Smooth muscle cell (in vitro differentiated cells): ENCODE data around the gene ADAM12. TPM values are rescaled to one million over a fixed set of nuclear protein-coding genes. Genes with fewer than 3 reads are reported as not detected.

Experiments
- DNase-seq: peaks from one replicate; lab custom pipeline; 2025; ENCODE audit not compliant: unreplicated experiment; lab: John Stamatoyannopoulos, UW
- H2AFZ ChIP-seq: fragments of 200-600 bp; sonication (generic); 2 replicates; pipeline ENCODE4 v1.6.0; 2016; ENCODE audit warnings: antibody characterized with exemption, low read depth, mild to moderate bottlenecking
- H3F3A ChIP-seq: fragments of 200-600 bp; sonication (generic); 2 replicates; pipeline ENCODE4 v1.6.0; 2017; ENCODE audit warnings: antibody characterized with exemption, low read depth
- H3K27ac ChIP-seq: fragments of 200-600 bp; sonication (generic); 2 replicates; pipeline ENCODE4 v1.5.1; 2016; ENCODE audit warnings: low read depth, mild to moderate bottlenecking
- H3K27me3 ChIP-seq: fragments of 200-600 bp; sonication (generic); 2 replicates; pipeline ENCODE4 v1.6.1; 2016; ENCODE audit warnings: low read depth, mild to moderate bottlenecking
- H3K36me3 ChIP-seq: fragments of 200-600 bp; sonication (generic); 2 replicates; pipeline ENCODE4 v1.5.1; 2016; ENCODE audit warnings: low read depth
- H3K4me1 ChIP-seq: fragments of 200-600 bp; sonication (generic); 2 replicates; pipeline ENCODE4 v1.5.1; 2016; ENCODE audit warnings: low read depth
- H3K4me2 ChIP-seq: fragments of 200-600 bp; sonication (generic); 2 replicates; pipeline ENCODE4 v1.6.0; 2016; ENCODE audit warnings: mild to moderate bottlenecking
- H3K4me3 ChIP-seq: fragments of 200-600 bp; sonication (generic); 2 replicates; pipeline ENCODE4 v1.5.1; 2016; ENCODE audit warnings: mild to moderate bottlenecking
- H3K79me2 ChIP-seq: fragments of 200-600 bp; sonication (generic); 2 replicates; pipeline ENCODE4 v1.6.0; 2016; ENCODE audit warnings: low read depth, mild to moderate bottlenecking
- H3K9ac ChIP-seq: fragments of 200-600 bp; sonication (generic); 2 replicates; pipeline ENCODE4 v1.6.0; 2016; ENCODE audit warnings: low read depth
- H3K9me3 ChIP-seq: fragments of 200-600 bp; sonication (generic); replicated peaks from 2 replicates; pipeline ENCODE4 v1.5.1; 2016; ENCODE audit warnings: low read depth
- H4K20me1 ChIP-seq: fragments of 200-600 bp; sonication (generic); 2 replicates; pipeline ENCODE4 v1.6.0; 2016; ENCODE audit warnings: low read depth
- WGBS: methylation state at CpG from one replicate; pipeline ENCODE4 v1.1.7; 2016; ENCODE audit warnings: low lambda C conversion rate; 5-methylcytosine and 5-hydroxymethylcytosine counted together
- polyA plus RNA-seq: library from polyadenylated mRNA; unstranded; fragments of >200 nt; fragmentation: Nextera tagmentation; extraction: Ambion mirVana; gene quantifications from 2 replicates; pipeline ENCODE4 v1.2.1, GENCODE V29; 2016
- total RNA-seq: library from RNA; depleted of rRNA; stranded (reverse); fragments of >200 nt; gene quantifications from 2 replicates; pipeline ENCODE4 v1.2.3, GENCODE V29; 2014
- TF ChIP-seq, protein P1 (sequence below): fragments of 200-600 bp; sonication (generic); IDR thresholded peaks from 2 replicates; pipeline ENCODE4 v1.5.1; 2017; ENCODE audit warnings: borderline replicate concordance, mild to moderate bottlenecking, antibody characterized with exemption; ENCODE audit not compliant: insufficient read depth, poor library complexity, severe bottlenecking

Gene ADAM12
- total and polyA plus RNA-seq, 2 experiments from 2014 or later: 40.0 to 54.3 TPM

GRCh38 chr10:126101736-126102135, 286.5 kb downstream of the ADAM12 start:
- Histone ChIP-seq H3K4me3 (no peak overlapping the region), H3K27me3 (no peaks in the 10 kb centered on the region), H2AFZ (no peak overlapping the region), H3F3A (no peaks in the 10 kb centered on the region), H4K20me1 (no peaks in the 10 kb centered on the region), H3K4me1 (no peaks in the 10 kb centered on the region), H3K36me3 (no peaks in the 10 kb centered on the region), H3K79me2 (no peaks in the 10 kb centered on the region), H3K4me2 (no peak overlapping the region), H3K9me3 (no peaks in the 10 kb centered on the region), H3K9ac (no peak overlapping the region), H3K27ac (no peak overlapping the region)
- 89% methylated on average over 4 of the region's 4 CpGs for WGBS
- no peak for DNase-seq
- TF ChIP-seq, protein P1, sequence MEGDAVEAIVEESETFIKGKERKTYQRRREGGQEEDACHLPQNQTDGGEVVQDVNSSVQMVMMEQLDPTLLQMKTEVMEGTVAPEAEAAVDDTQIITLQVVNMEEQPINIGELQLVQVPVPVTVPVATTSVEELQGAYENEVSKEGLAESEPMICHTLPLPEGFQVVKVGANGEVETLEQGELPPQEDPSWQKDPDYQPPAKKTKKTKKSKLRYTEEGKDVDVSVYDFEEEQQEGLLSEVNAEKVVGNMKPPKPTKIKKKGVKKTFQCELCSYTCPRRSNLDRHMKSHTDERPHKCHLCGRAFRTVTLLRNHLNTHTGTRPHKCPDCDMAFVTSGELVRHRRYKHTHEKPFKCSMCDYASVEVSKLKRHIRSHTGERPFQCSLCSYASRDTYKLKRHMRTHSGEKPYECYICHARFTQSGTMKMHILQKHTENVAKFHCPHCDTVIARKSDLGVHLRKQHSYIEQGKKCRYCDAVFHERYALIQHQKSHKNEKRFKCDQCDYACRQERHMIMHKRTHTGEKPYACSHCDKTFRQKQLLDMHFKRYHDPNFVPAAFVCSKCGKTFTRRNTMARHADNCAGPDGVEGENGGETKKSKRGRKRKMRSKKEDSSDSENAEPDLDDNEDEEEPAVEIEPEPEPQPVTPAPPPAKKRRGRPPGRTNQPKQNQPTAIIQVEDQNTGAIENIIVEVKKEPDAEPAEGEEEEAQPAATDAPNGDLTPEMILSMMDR: no peak

- Histone ChIP-seq H2AFZ (no peak overlapping the region), H3F3A (no peaks in the 10 kb centered on the region), H3K4me2 (no peak overlapping the region), H3K79me2 (no peaks in the 10 kb centered on the region), H3K4me3 (no peak overlapping the region), H3K4me1 (no peaks in the 10 kb centered on the region), H3K9ac (no peak overlapping the region), H3K27ac (no peak overlapping the region), H3K27me3 (no peaks in the 10 kb centered on the region), H4K20me1 (no peaks in the 10 kb centered on the region), H3K9me3 (no peaks in the 10 kb centered on the region), H3K36me3 (no peaks in the 10 kb centered on the region)
- TF ChIP-seq, protein P1: no peak
- DNase-seq: no peak
- 50% methylated on average over 1 of the region's 1 CpG for WGBS
These were observed 287.0 kb downstream of the ADAM12 start for GRCh38 chr10:126101325-126101724.

DNA sequence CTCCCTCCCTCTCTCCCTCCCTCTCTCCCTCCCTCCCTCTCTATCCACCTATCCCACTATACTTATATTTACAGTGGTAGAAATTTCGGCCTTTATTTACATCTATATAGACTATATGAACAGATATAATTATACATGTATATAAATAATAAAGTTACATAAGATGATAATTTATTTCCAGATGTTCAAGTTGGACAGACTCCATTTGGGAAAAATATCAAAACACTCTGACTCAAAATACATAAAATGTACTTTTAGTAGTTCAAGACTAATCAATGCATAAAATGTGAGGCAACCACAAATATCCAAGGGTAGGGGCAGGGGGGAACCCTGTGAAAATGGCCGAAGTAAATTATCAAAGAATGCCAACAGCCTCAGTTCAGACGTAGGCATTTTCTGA, 288.9 kb downstream of the ADAM12 start:
- H3K36me3 ChIP-seq: no peaks in the 10 kb centered on the region
- no peak overlapping the region for H2AFZ ChIP-seq
- H3K4me1 ChIP-seq: no peaks in the 10 kb centered on the region
- no peaks in the 10 kb centered on the region for H3F3A ChIP-seq
- no peak overlapping the region for H3K9ac ChIP-seq
- H3K9me3 ChIP-seq: no peaks in the 10 kb centered on the region
- TF ChIP-seq, protein P1: no peak
- H3K79me2 ChIP-seq: no peaks in the 10 kb centered on the region
- H3K27me3 ChIP-seq: no peaks in the 10 kb centered on the region
- no peak overlapping the region for H3K4me2 ChIP-seq
- H4K20me1 ChIP-seq: no peaks in the 10 kb centered on the region
- H3K4me3 ChIP-seq: no peak overlapping the region
- no peak overlapping the region for H3K27ac ChIP-seq
- 91% methylated on average over 3 of the region's 3 CpGs for WGBS
- no peak for DNase-seq

DNA sequence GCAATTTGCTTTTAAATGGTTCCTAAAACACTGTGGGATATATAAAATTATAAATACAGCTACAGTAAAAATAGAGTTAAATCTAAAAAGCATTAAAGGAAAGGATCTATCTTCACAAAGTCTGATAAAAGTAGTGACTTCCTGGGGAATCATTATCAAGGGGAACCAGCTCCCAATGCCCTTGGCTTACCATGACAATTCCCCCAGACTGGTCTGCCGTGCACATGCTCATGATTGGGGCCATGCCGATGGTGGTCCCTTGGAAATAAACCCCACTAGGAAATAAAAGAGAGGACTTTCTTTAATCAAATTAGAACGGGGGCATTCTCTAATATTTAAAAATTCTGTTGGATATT, 290.1 kb downstream of the ADAM12 start:
- no peaks in the 10 kb centered on the region for H3K27me3 ChIP-seq
- no peaks in the 10 kb centered on the region for H3K4me1 ChIP-seq
- H3K36me3 ChIP-seq: no peaks in the 10 kb centered on the region
- H2AFZ ChIP-seq: no peak overlapping the region
- no peak overlapping the region for H3K27ac ChIP-seq
- no peaks in the 10 kb centered on the region for H3F3A ChIP-seq
- no peaks in the 10 kb centered on the region for H3K9me3 ChIP-seq
- H3K9ac ChIP-seq: no peak overlapping the region
- no peak for DNase-seq
- no peaks in the 10 kb centered on the region for H3K79me2 ChIP-seq
- 97% methylated on average over 3 of the region's 3 CpGs for WGBS
- TF ChIP-seq, protein P1: no peak
- H4K20me1 ChIP-seq: no peaks in the 10 kb centered on the region
- H3K4me3 ChIP-seq: no peak overlapping the region
- H3K4me2 ChIP-seq: no peak overlapping the region
